MCF 10A (cell line): Measurements from ENCODE around the gene C1QBP. TPM values are rescaled to one million over a fixed set of nuclear protein-coding genes. Genes with fewer than 3 reads are reported as not detected.

Source experiments
- BruUV-seq: library from RNA; stranded (reverse); fragments of 400-500 nt; replicated peaks from 2 replicates; lab custom pipeline; 2021; lab: Mats Ljungman, UMichigan
- CTCF ChIA-PET: fragments of 300-600 bp; sonication (Branson Sonifier 250); formaldehyde crosslinking; extraction: SDS; loops from one replicate; lab custom pipeline; 2021; ENCODE audit warnings: antibody characterized with exemption, inconsistent platforms; lab: Yijun Ruan, JAX
- POLR2A ChIA-PET: fragments of 300-600, 350-650 bp; sonication (Branson Sonifier 250); formaldehyde crosslinking; extraction: SDS; loops from one replicate; lab custom pipeline; 2020; ENCODE audit warnings: antibody characterized with exemption, inconsistent platforms; lab: Yijun Ruan, JAX
- DNase-seq: peaks from one replicate; pipeline ENCODE4 v3.0.0-alpha.2; 2018; ENCODE audit not compliant: unreplicated experiment
- H3K27ac Mint-ChIP-seq: one replicate; pipeline ENCODE4 v1.8.0; 2022; ENCODE audit warnings: mild to moderate bottlenecking, low read depth, mixed read lengths; ENCODE audit not compliant: unreplicated experiment
- H3K27me3 Mint-ChIP-seq: one replicate; pipeline ENCODE4 v1.8.0; 2022; ENCODE audit warnings: mixed read lengths; ENCODE audit not compliant: insufficient read depth, unreplicated experiment
- H3K36me3 Mint-ChIP-seq: one replicate; pipeline ENCODE4 v1.8.0; 2022; ENCODE audit warnings: mild to moderate bottlenecking, moderate library complexity, mixed read lengths; ENCODE audit not compliant: insufficient read depth, unreplicated experiment
- H3K4me1 Mint-ChIP-seq: one replicate; pipeline ENCODE4 v1.8.0; 2022; ENCODE audit warnings: mixed read lengths; ENCODE audit not compliant: insufficient read depth, unreplicated experiment
- H3K4me3 Mint-ChIP-seq: one replicate; pipeline ENCODE4 v1.8.0; 2022; ENCODE audit warnings: mild to moderate bottlenecking, moderate library complexity, mixed read lengths; ENCODE audit not compliant: unreplicated experiment
- H3K9me3 Mint-ChIP-seq: one replicate; pipeline ENCODE4 v1.8.0; 2022; ENCODE audit warnings: mixed read lengths; ENCODE audit not compliant: unreplicated experiment
- CTCF ChIP-seq: fragments of 200-600 bp; IDR thresholded peaks from one replicate; pipeline ENCODE4 v1.8.0; 2022; ENCODE audit warnings: antibody characterized with exemption, mild to moderate bottlenecking; ENCODE audit not compliant: unreplicated experiment
- intact Hi-C: fragments of 100-400 bp; cut with micrococcal nuclease; formaldehyde crosslinking; loops from 2 replicates; pipeline ENCODE4 v1.14.1; 2022
- total RNA-seq: library from RNA; stranded (reverse); gene quantifications from 2 replicates; pipeline ENCODE4 v1.2.3, GENCODE V29; 2022

The C1QBP gene
- total RNA-seq, 1 experiment from 2014 or later, result 438 TPM

DNA sequence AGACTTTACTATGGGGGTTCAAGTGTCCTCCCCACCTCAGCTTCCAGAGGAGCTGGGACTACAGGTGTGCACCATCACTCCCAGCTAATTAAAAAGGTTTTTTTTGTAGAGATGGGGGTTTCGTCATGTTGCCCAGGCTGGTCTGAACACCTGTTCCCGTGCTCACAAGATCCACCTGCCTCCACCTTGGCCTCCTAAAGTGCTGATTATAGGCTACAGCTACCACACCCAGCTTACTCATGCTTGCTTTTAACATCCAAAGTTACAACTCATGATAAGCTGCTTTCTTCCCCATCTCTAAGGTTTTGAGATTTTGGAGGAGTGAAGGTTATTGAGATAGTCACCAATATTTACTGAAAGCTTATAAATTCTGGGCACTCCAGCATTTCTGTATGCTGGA is 22.1 kb downstream of the C1QBP start:
- H3K9me3 Mint-ChIP-seq, result no peaks in the 10 kb centered on the region
- intact Hi-C loops, result no loop called here
- no peak overlapping the region for H3K27ac Mint-ChIP-seq
- H3K27me3 Mint-ChIP-seq, result no peaks in the 10 kb centered on the region
- BruUV-seq, result no TSS peak
- peaks cover 61% of the 10 kb centered on the region for H3K36me3 Mint-ChIP-seq
- CTCF ChIA-PET, result interaction anchor here (1.2 kb wide), 1 partner anchor 22 kb away, joined by 9 read pairs; the partner anchor contains the start of gene C1QBP
- H3K4me3 Mint-ChIP-seq, result peak overlapping the region; percentile 98
- DNase-seq, result no peak
- TF ChIP-seq CTCF, result no peak
- POLR2A ChIA-PET, result interaction anchor here (0.6 to 3.8 kb wide), 6 partner anchors 10 to 1255 kb away, joined by 3 to 78 read pairs (median 4); partner anchors contain the start of genes C1QBP, DERL2 and MIS12
- H3K4me1 Mint-ChIP-seq, result peaks cover 29% of the 10 kb centered on the region

- TF ChIP-seq CTCF, result no peak
- Mint-ChIP-seq H3K27ac (peak overlapping the region; percentile 6), H3K27me3 (no peaks in the 10 kb centered on the region), H3K36me3 (peaks cover 48% of the 10 kb centered on the region), H3K4me3 (peak overlapping the region; percentile 49), H3K9me3 (no peaks in the 10 kb centered on the region), H3K4me1 (peaks cover 21% of the 10 kb centered on the region)
- DNase-seq, result peak; percentile 92
- CTCF ChIA-PET, result interaction anchor here (1.1 to 1.5 kb wide), 3 partner anchors 9 to 164 kb away, joined by 3 to 8 read pairs (median 4); partner anchors contain the start of gene C1QBP
- POLR2A ChIA-PET, result interaction anchor here (0.9 to 2.3 kb wide), 12 partner anchors 9 to 100 kb away, joined by 3 to 23 read pairs (median 5); partner anchors contain the start of genes C1QBP, DERL2, DHX33 and MIS12
- intact Hi-C loops, result no loop called here
- BruUV-seq, result no TSS peak
These were observed 25.3 kb downstream of the C1QBP start for GRCh38 chr17:5413682-5414081.

- peaks cover 31% of the 10 kb centered on the region for H3K36me3 Mint-ChIP-seq
- H3K4me3 Mint-ChIP-seq, result no peak overlapping the region
- H3K4me1 Mint-ChIP-seq, result peaks cover 21% of the 10 kb centered on the region
- ChIA-PET POLR2A (no interaction called here), CTCF (interaction anchor here (1.0 kb wide), 1 partner anchor 34 kb away, joined by 3 read pairs; no protein-coding TSS in a partner anchor)
- H3K9me3 Mint-ChIP-seq, result no peaks in the 10 kb centered on the region
- no peak for TF ChIP-seq CTCF
- BruUV-seq, result no TSS peak
- no peaks in the 10 kb centered on the region for H3K27me3 Mint-ChIP-seq
- peak overlapping the region; percentile 71 for H3K27ac Mint-ChIP-seq
- DNase-seq, result no peak
- intact Hi-C loops, result no loop called here
These were observed 28.2 kb downstream of the C1QBP start for GRCh38 chr17:5410594-5411272.

GRCh38 chr17:5408186-5408585 is 30.8 kb downstream of the C1QBP start:
- no TSS peak for BruUV-seq
- Mint-ChIP-seq H3K9me3 (no peaks in the 10 kb centered on the region), H3K27me3 (no peaks in the 10 kb centered on the region), H3K27ac (no peak overlapping the region), H3K4me1 (peaks cover 12% of the 10 kb centered on the region), H3K4me3 (no peak overlapping the region), H3K36me3 (peaks cover 14% of the 10 kb centered on the region)
- no peak for DNase-seq
- CTCF ChIA-PET, result interaction anchor here (0.7 kb wide), 1 partner anchor 31 kb away, joined by 3 read pairs; no protein-coding TSS in a partner anchor
- no peak for TF ChIP-seq CTCF
- intact Hi-C loops, result no loop called here
- POLR2A ChIA-PET, result no interaction called here
